ENCODE data around the gene OGA. TPM values are rescaled to one million over a fixed set of nuclear protein-coding genes. Genes with fewer than 3 reads are reported as not detected.

OGA gene
- total and polyA plus RNA-seq, 9 of the 15 experiments (the other 6 are each of a cell fraction or from before 2014, with no cell fraction given), result 13.5 to 73.5 (median 59.5) TPM

GRCh38 chr10:101817337-101818118, 716 bp downstream of the OGA start:
- H3K4me2 ChIP-seq (ENCODE audit: insufficient read depth, low read length), result peak overlapping the region; percentile 98
- H3K9ac ChIP-seq (ENCODE audit: insufficient read depth in 1 of 2, low read depth in 2 of 2, low read length in 2 of 2), result peak overlapping the region; percentile 96 to 100
- H3K27ac ChIP-seq (ENCODE audit: extremely low read depth, low read depth, low read length), result peak overlapping the region; percentile 99
- no peaks in the 10 kb centered on the region for H3K9me1 ChIP-seq (ENCODE audit: control insufficient read depth, insufficient read depth, low read length)
- peaks cover 24% of the 10 kb centered on the region; the same call in 1 of the 3 replicates for H3K36me3 ChIP-seq (ENCODE audit: control insufficient read depth, insufficient read depth, low read length)
- CTCF ChIA-PET (ENCODE audit: low intra/inter-chr PET ratio), result no interaction called here
- POLR2A ChIA-PET, result interaction anchor here (0.6 to 3.9 kb wide), 9 partner anchors 9 to 1556 kb away, joined by 3 to 19 read pairs (median 4); no protein-coding TSS in a partner anchor
- H3K4me3 ChIP-seq, result peak overlapping the region; percentile 98
- peaks cover 83% of the 10 kb centered on the region for H3K79me2 ChIP-seq (ENCODE audit: control insufficient read depth, insufficient read depth, low read length)
- peaks cover 35% of the 10 kb centered on the region for H4K20me1 ChIP-seq (replicated peaks; ENCODE audit: control insufficient read depth, insufficient read depth, low read length)
- no TSS peak for BruUV-seq (replicated peaks)
- peak overlapping the region; percentile 88; the same call in 1 of the 2 replicates for H2AFZ ChIP-seq (ENCODE audit: low read depth, low read length)
- in situ Hi-C loops (cut with MboI) (no loop called here), intact Hi-C loops (cut with micrococcal nuclease) (no loop called here)
- peak; percentile 78 for ATAC-seq
- no peaks in the 10 kb centered on the region for H3K27me3 ChIP-seq (ENCODE audit: control insufficient read depth in 2 of 2, insufficient read depth in 2 of 2, low read length in 2 of 2)
- under 1% methylated on average over 21 of the region's 44 CpGs for WGBS (ENCODE audit: insufficient coverage, low coverage, missing lambda C conversion rate)
- FAIRE-seq, result peak; percentile 82
- DNase-seq (ENCODE audit: extremely low read depth in 1 of 4, low spot score in 3 of 4), result peak; percentile 41 to 92 (median 61)
- H3K4me1 ChIP-seq (replicated peaks in 1 of 2; ENCODE audit: control insufficient read depth in 2 of 2, insufficient read depth in 2 of 2, low read length in 2 of 2), result peaks cover 12 to 16% of the 10 kb centered on the region in 2 experiments; a peak in 4 of 5 replicates
- H3K9me3 ChIP-seq (replicated peaks; ENCODE audit: control insufficient read depth, insufficient read depth, low read depth, low read length), result no peaks in the 10 kb centered on the region
- peak in 1 of 2 experiments; percentile 15; a peak in 2 of 4 replicates for TF ChIP-seq MNT (conservative IDR thresholded peaks at IDR 0.05)
- no peak for TF ChIP-seq NR2C1 (IDR thresholded peaks at IDR 0.05)
- TF ChIP-seq NR2C1 (tag; IDR thresholded peaks at IDR 0.05), result no peak
- TF ChIP-seq ZNF263 (CRISPR knock-in tag; IDR thresholded peaks at IDR 0.05; ENCODE audit: borderline replicate concordance), result 0 out of 2 replicates have a peak, but pooled peaks have one; percentile 37
- no peak for TF ChIP-seq E2F6 (IDR thresholded peaks at IDR 0.05; ENCODE audit: borderline replicate concordance in 1 of 2, extremely low read depth in 1 of 2, insufficient read depth in 1 of 2, insufficient read length in 1 of 2, low read depth in 1 of 2, low read length in 1 of 2, poor library complexity in 1 of 2, severe bottlenecking in 1 of 2)
- TF ChIP-seq NKRF (IDR thresholded peaks at IDR 0.05; ENCODE audit: borderline replicate concordance), result peak; percentile 18; the same call in 1 of the 2 replicates
- TF ChIP-seq PRDM10 (IDR thresholded peaks at IDR 0.05; ENCODE audit: partially characterized antibody), result peak; percentile 31
- no peak for TF ChIP-seq CREBBP (IDR thresholded peaks at IDR 0.05; ENCODE audit: low read depth, low read length)

All from K562 (cell line).